Measurements from ENCODE around the gene MYLIP.

DNA sequence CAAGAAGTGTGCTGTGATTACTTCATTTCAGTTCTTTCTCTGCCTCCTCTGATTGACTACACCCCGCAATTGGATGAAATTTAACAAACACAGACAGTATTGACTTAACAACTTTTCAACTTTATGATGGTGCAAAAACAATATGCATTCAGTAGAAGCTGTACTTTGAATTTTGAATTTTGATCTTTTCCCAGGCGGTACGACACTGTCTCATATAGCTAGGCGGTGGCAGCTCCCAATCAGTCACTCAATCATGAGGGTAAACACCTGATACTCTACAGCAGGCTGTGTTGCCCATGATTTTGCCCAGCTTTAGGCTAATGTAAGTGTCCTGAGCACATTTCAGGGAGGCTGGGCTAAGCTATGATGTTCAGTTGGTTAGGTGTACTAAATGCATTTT lies 47.6 kb upstream of the MYLIP start:
- TF ChIP-seq, protein P1, sequence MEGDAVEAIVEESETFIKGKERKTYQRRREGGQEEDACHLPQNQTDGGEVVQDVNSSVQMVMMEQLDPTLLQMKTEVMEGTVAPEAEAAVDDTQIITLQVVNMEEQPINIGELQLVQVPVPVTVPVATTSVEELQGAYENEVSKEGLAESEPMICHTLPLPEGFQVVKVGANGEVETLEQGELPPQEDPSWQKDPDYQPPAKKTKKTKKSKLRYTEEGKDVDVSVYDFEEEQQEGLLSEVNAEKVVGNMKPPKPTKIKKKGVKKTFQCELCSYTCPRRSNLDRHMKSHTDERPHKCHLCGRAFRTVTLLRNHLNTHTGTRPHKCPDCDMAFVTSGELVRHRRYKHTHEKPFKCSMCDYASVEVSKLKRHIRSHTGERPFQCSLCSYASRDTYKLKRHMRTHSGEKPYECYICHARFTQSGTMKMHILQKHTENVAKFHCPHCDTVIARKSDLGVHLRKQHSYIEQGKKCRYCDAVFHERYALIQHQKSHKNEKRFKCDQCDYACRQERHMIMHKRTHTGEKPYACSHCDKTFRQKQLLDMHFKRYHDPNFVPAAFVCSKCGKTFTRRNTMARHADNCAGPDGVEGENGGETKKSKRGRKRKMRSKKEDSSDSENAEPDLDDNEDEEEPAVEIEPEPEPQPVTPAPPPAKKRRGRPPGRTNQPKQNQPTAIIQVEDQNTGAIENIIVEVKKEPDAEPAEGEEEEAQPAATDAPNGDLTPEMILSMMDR (conservative IDR thresholded peaks at IDR 0.05; ENCODE audit: low read length), result no peak
- TF ChIP-seq EZH2phosphoT487 (IDR thresholded peaks at IDR 0.05; ENCODE audit: borderline replicate concordance), result no peak

Measured in Loucy (cell line).